Loucy (cell line): ENCODE results near the gene SUN5.

Source experiments
- H2AFZ ChIP-seq: fragments of 200-600 bp; sonication (generic); 2 replicates; pipeline ENCODE4 v1.6.0; 2016; ENCODE audit warnings: antibody characterized with exemption, mild to moderate bottlenecking, low read length, moderate library complexity
- H3F3A ChIP-seq: fragments of 200-600 bp; 2 replicates; pipeline ENCODE4 v1.6.0; 2016; ENCODE audit warnings: antibody characterized with exemption, low read depth, mild to moderate bottlenecking
- H3K27me3 ChIP-seq: fragments of 200-600 bp; sonication (generic); 2 replicates; pipeline ENCODE4 v1.6.1; 2014; ENCODE audit warnings: low read length, mild to moderate bottlenecking; ENCODE audit not compliant: insufficient read depth, poor library complexity, severe bottlenecking
- H3K36me3 ChIP-seq: fragments of 200-600 bp; sonication (generic); 2 replicates; pipeline ENCODE4 v1.6.1; 2016; ENCODE audit warnings: low read length; ENCODE audit not compliant: insufficient read depth
- H3K4me1 ChIP-seq: fragments of 200-600 bp; sonication (generic); 2 replicates; pipeline ENCODE4 v1.5.1; 2014; ENCODE audit warnings: low read length, mild to moderate bottlenecking; ENCODE audit not compliant: insufficient read depth, poor library complexity, severe bottlenecking
- H3K4me2 ChIP-seq: fragments of 200-600 bp; sonication (generic); 2 replicates; pipeline ENCODE4 v1.6.0; 2014; ENCODE audit warnings: antibody characterized with exemption, low read length, low read depth, mild to moderate bottlenecking; ENCODE audit not compliant: poor library complexity, severe bottlenecking
- H3K4me3 ChIP-seq: fragments of 200-600 bp; sonication (generic); 2 replicates; pipeline ENCODE4 v1.5.1; 2014; ENCODE audit warnings: low read length, mild to moderate bottlenecking, mixed read lengths; ENCODE audit not compliant: poor library complexity, severe bottlenecking
- H3K79me2 ChIP-seq: fragments of 200-600 bp; sonication (generic); 2 replicates; pipeline ENCODE4 v1.6.1; 2014; ENCODE audit warnings: low read length; ENCODE audit not compliant: insufficient read depth
- H3K9ac ChIP-seq: fragments of 200-600 bp; sonication (generic); 2 replicates; pipeline ENCODE4 v1.6.0; 2014; ENCODE audit warnings: mild to moderate bottlenecking, low read depth, low read length, moderate library complexity; ENCODE audit not compliant: poor library complexity, severe bottlenecking
- H3K9me2 ChIP-seq: fragments of 200-600 bp; sonication (generic); replicated peaks from 2 replicates; pipeline ENCODE4 v1.6.1; 2016; ENCODE audit warnings: low read depth, low read length, mixed read lengths
- H3K9me3 ChIP-seq: fragments of 200-600 bp; sonication (generic); 2 replicates; pipeline ENCODE4 v1.6.1; 2014; ENCODE audit warnings: mild to moderate bottlenecking, antibody characterized with exemption, low read length, low read depth; ENCODE audit not compliant: insufficient read depth
- H4K20me1 ChIP-seq: fragments of 200-600 bp; sonication (generic); 2 replicates; pipeline ENCODE4 v1.6.0; 2014; ENCODE audit warnings: antibody characterized with exemption, low read length, mild to moderate bottlenecking; ENCODE audit not compliant: insufficient read depth, poor library complexity, severe bottlenecking
- CTCF ChIP-seq: fragments of 200-600 bp; sonication (generic); conservative IDR thresholded peaks from 2 replicates; pipeline ENCODE4 v1.5.1; 2014; ENCODE audit warnings: mild to moderate bottlenecking, antibody characterized with exemption, low read length
- EZH2phosphoT487 ChIP-seq: fragments of 200-600 bp; IDR thresholded peaks from 2 replicates; pipeline ENCODE4 v1.6.1; 2018; ENCODE audit warnings: antibody characterized with exemption, mild to moderate bottlenecking, moderate library complexity, borderline replicate concordance

SUN5 gene

GRCh38 chr20:33015114-33015484 lies 10.9 kb upstream of the SUN5 start:
- H3K4me3 ChIP-seq: no peak overlapping the region
- no peaks in the 10 kb centered on the region for H3K36me3 ChIP-seq
- TF ChIP-seq EZH2phosphoT487: no peak
- no peak for TF ChIP-seq CTCF

GRCh38 chr20:33014336-33015113 lies 10.3 kb upstream of the SUN5 start:
- Histone ChIP-seq H3K9me3 (no peaks in the 10 kb centered on the region), H3K36me3 (no peaks in the 10 kb centered on the region), H3K9ac (no peak overlapping the region), H3K27me3 (no peaks in the 10 kb centered on the region), H3K4me1 (no peaks in the 10 kb centered on the region), H4K20me1 (no peaks in the 10 kb centered on the region), H3K79me2 (no peaks in the 10 kb centered on the region), H2AFZ (no peak overlapping the region), H3K9me2 (no peaks in the 10 kb centered on the region), H3K4me3 (no peak overlapping the region), H3K4me2 (no peak overlapping the region), H3F3A (no peaks in the 10 kb centered on the region)
- TF ChIP-seq EZH2phosphoT487: no peak
- TF ChIP-seq CTCF: no peak

More at GRCh38 chr20:33015114-33015484, 10.9 kb upstream of the SUN5 start:
- Histone ChIP-seq H3K79me2 (no peaks in the 10 kb centered on the region), H2AFZ (no peak overlapping the region), H3F3A (no peaks in the 10 kb centered on the region), H3K9ac (no peak overlapping the region), H3K9me2 (no peaks in the 10 kb centered on the region), H3K4me2 (no peak overlapping the region), H4K20me1 (no peaks in the 10 kb centered on the region), H3K9me3 (no peaks in the 10 kb centered on the region), H3K27me3 (no peaks in the 10 kb centered on the region), H3K4me1 (no peaks in the 10 kb centered on the region)

GRCh38 chr20:33013701-33014326 lies 9.6 kb upstream of the SUN5 start:
- no peaks in the 10 kb centered on the region for H3K27me3 ChIP-seq
- H3K4me1 ChIP-seq: no peaks in the 10 kb centered on the region
- H3F3A ChIP-seq: no peaks in the 10 kb centered on the region
- no peaks in the 10 kb centered on the region for H3K79me2 ChIP-seq
- H3K36me3 ChIP-seq: no peaks in the 10 kb centered on the region
- no peak overlapping the region for H2AFZ ChIP-seq
- H3K4me2 ChIP-seq: no peak overlapping the region
- H3K9me2 ChIP-seq: no peaks in the 10 kb centered on the region
- H4K20me1 ChIP-seq: no peaks in the 10 kb centered on the region
- H3K9ac ChIP-seq: no peak overlapping the region
- TF ChIP-seq EZH2phosphoT487 (no peak), CTCF (no peak)
- H3K4me3 ChIP-seq: no peak overlapping the region
- H3K9me3 ChIP-seq: no peaks in the 10 kb centered on the region
